Bronchial epithelial cell (primary cell): Measurements from ENCODE around the gene TINCR. TPM values are rescaled to one million over a fixed set of nuclear protein-coding genes. Genes with fewer than 3 reads are reported as not detected.

ENCODE experiments used
- DNase-seq: peaks from one replicate; pipeline ENCODE4 v3.0.0-alpha.2; 2010; ENCODE audit warnings: low read depth
- FAIRE-seq: peaks from 2 replicates; lab custom pipeline; 2011; peaks lifted over from hg19 to GRCh38; lab: Jason Lieb, UNC
- H3K27me3 ChIP-seq: 2 replicates; pipeline ENCODE4 v1.5.1; 2011; ENCODE audit warnings: low read length; ENCODE audit not compliant: control insufficient read depth, insufficient read depth
- H3K36me3 ChIP-seq: 2 replicates; pipeline ENCODE4 v1.5.1; 2011; ENCODE audit warnings: low read length; ENCODE audit not compliant: control insufficient read depth, insufficient read depth
- H3K4me3 ChIP-seq: 2 replicates; pipeline ENCODE4 v1.5.1; 2011; ENCODE audit warnings: mild to moderate bottlenecking, low read depth, low read length, control low read depth
- total RNA-seq: library from RNA; depleted of rRNA; stranded (reverse); fragments of >200 nt; gene quantifications from 2 replicates; pipeline ENCODE4 v1.2.1, GENCODE V29; 2014
- TF ChIP-seq, protein P1 (sequence below): IDR thresholded peaks from 2 replicates; pipeline ENCODE4 v1.5.1; 2011; ENCODE audit warnings: mild to moderate bottlenecking, moderate library complexity, low read length, control low read depth, inconsistent platforms; ENCODE audit not compliant: insufficient read depth, severe bottlenecking

The TINCR gene
- total RNA-seq, 1 donor from 2014 or later: 4.2 TPM

DNA sequence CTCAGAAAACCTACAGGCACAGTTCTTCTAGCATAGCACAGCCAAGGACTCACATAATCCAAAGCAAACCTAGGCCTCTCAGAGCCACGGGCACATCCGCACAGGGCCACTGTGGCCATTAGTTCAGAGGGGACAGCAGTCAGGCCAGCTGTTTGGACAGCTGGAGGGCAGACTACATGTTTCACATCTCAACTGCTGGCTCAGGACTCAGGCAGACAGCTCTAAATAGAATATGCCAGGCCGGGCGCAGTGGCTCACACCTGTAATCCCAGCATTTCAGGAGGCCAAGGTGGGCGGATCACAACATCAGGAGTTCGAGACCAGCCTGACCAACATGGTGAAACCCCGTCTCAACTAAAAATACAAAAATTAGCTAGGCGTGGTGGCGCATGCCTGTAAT, 28.0 kb upstream of the TINCR start:
- TF ChIP-seq, protein P1, sequence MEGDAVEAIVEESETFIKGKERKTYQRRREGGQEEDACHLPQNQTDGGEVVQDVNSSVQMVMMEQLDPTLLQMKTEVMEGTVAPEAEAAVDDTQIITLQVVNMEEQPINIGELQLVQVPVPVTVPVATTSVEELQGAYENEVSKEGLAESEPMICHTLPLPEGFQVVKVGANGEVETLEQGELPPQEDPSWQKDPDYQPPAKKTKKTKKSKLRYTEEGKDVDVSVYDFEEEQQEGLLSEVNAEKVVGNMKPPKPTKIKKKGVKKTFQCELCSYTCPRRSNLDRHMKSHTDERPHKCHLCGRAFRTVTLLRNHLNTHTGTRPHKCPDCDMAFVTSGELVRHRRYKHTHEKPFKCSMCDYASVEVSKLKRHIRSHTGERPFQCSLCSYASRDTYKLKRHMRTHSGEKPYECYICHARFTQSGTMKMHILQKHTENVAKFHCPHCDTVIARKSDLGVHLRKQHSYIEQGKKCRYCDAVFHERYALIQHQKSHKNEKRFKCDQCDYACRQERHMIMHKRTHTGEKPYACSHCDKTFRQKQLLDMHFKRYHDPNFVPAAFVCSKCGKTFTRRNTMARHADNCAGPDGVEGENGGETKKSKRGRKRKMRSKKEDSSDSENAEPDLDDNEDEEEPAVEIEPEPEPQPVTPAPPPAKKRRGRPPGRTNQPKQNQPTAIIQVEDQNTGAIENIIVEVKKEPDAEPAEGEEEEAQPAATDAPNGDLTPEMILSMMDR: no peak
- Histone ChIP-seq H3K36me3 (peaks cover 50% of the 10 kb centered on the region), H3K4me3 (no peak overlapping the region), H3K27me3 (no peaks in the 10 kb centered on the region)
- FAIRE-seq (no peak), DNase-seq (no peak)

DNA sequence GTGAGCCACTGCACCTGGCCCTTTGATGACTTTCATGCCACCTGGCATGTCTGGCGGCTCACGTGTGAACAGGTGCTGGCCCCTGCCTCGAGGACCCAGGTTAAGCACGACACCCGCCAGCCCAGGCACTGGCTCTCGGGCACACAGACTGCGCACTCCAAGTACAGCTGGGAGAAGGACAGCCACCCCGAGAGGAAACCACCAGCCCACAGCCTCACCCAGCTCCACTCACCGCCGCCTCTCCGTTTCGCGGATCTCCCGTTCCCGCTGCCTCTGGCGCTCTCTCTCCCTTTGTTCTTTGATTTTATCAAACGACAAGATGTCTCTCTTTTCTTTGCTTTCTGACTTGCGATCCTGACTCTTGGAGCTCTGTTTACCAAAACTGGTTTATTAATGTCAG, 27.4 kb upstream of the TINCR start:
- TF ChIP-seq, protein P1: no peak
- Histone ChIP-seq H3K27me3 (no peaks in the 10 kb centered on the region), H3K36me3 (peaks cover 49% of the 10 kb centered on the region), H3K4me3 (no peak overlapping the region)
- DNase-seq (no peak), FAIRE-seq (no peak)

DNA sequence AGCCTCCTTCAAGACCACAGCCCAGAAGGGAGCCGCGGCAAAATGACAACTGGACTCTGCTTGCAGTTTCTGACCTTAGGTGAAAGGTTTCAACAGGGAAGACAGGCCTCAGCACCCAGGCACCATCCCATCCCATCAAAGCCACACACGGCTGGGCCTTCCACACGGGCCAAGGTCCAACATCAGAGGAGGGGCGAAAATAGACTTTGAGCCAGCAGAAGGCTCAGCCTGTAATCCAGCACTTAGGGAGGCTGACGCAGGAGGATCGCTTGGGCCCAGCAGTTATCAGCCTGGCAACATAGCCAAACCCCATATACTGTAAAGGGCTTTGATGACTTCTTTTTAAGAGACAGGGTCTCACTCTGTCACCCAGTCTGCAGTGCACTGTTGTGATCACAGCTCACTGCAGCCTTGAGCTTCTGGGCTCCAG, 26.8 kb upstream of the TINCR start:
- FAIRE-seq (no peak), DNase-seq (no peak)
- H3K27me3 ChIP-seq: no peaks in the 10 kb centered on the region
- TF ChIP-seq, protein P1: no peak
- H3K36me3 ChIP-seq: peaks cover 48% of the 10 kb centered on the region
- no peak overlapping the region for H3K4me3 ChIP-seq

DNA sequence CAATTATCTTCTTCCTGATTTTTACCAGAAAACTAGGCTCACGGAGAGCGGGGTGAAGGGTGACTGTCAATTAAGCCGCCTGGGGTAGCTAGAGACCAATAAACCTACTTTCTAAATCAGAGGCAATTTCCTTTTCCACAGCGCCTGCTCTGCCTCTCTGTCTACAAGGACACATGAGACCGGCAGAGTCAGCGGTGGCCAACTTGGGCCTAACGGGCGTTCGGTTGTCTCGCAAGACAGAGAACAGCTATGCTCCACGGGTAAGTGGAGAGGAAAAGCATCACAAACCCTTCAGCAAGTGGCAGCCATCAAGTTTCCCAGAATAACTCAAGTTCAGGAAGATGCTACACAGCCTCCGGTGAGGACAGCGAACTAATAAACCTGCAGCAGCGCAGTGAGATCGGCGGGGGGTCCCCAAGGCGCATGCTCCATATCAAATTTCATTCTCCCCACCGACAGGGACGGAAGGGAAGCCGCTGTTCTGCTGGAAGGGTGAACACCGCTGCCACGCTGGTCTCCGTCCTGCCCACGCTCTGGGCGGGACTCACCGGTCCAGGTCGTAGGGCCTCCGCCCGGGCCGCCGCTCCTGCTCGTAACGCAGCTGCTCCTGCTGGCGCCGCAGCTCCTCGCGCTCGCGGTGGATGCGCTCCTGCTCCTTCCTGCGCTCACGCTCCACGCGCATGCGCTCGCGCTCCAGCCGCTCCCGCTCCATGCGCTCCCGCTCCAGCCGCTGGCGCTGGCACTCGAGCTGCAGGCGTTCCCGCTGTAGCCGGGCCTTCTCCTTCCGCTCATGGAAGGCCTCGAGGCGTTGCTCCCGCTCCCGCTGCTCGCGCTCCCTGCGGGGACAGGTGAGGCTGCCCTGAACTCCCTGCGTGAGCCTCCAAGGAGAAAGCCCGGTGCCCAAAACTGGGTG, 25.8 kb upstream of the TINCR start:
- Histone ChIP-seq H3K36me3 (peaks cover 47% of the 10 kb centered on the region), H3K4me3 (no peak overlapping the region), H3K27me3 (no peaks in the 10 kb centered on the region)
- TF ChIP-seq, protein P1: no peak
- FAIRE-seq (no peak), DNase-seq (no peak)

DNA sequence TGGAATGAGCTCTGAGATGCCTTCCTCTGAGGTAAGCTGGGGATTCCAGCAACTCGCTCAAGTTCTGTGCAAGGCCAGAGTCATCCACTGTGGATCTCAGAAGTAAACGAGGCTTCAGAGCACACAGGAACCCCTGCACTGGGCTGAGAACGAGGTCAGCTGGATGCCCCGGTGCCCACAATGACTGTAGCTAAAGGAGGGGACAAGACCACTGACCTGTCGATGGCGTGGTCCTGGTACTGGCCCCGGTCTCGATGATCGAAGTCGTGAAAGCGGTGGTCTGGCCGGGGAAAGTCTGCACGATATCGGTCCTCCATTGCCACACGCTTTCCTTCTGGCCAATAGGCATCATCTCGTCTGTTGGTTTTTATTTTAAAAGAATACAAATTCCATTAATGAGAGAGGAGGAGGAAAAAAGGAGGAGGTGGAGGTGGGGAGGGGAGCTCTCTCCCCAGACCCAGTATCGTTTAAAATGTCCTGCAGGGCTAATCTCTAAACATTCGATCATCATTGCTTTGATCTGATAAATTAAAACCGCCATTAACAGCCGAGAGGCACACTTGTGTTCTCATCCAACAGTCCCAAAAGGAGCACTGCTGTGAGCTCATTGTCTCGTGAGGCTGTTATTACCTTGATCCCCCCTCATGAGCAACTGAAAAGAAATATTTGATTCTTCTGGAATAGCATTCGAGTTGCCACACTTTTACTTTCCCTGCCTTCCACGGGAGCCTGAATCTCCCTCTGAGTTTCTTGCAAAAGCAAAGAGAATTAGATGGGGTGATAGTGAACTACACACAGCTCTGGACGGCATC, 25.0 kb upstream of the TINCR start:
- peaks cover 47% of the 10 kb centered on the region for H3K36me3 ChIP-seq
- FAIRE-seq: no peak

More for the DNA sequence above, 25.0 kb upstream of the TINCR start:
- TF ChIP-seq, protein P1: no peak
- Histone ChIP-seq H3K4me3 (no peak overlapping the region), H3K27me3 (no peaks in the 10 kb centered on the region)
- no peak for DNase-seq
